ENCODE data around the gene KREMEN1. TPM values are rescaled to one million over a fixed set of nuclear protein-coding genes. Genes with fewer than 3 reads are reported as not detected.

The KREMEN1 gene
- total and polyA plus RNA-seq, 4 donors = 1.2 to 22.6 (median 3.8) TPM

- TF ChIP-seq CTCF (IDR thresholded peaks at IDR 0.05; ENCODE audit: low read depth, low read length, missing input control) = no peak
- TF ChIP-seq YY1 (IDR thresholded peaks at IDR 0.05) = no peak
- no peak for TF ChIP-seq HNF4G (IDR thresholded peaks at IDR 0.05)
- TF ChIP-seq ATF3 (IDR thresholded peaks at IDR 0.05) = no peak
- TF ChIP-seq FOXA1 (IDR thresholded peaks at IDR 0.05) = no peak
Observed at GRCh38 chr22:29098296-29098695, 25.5 kb downstream of the KREMEN1 start (continued).

DNA sequence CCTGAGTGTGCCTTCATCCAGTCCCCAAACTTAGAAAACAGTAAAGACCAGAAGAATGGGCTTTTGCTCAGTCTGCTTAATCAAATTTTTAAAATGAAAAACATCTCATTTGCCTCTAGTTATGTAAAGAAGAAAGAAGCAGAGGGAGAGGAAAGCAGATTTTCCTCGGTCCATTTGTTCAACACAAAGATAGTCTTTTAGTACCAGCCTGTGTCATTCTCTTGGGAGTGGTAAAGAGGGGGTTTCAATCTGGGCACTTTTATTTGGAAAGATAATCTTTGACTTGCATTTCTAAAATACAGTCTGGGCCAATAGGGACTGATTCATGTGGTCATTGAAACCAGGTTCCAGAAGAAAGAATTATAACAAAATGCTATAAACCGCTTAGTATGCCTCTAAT lies 29.5 kb downstream of the KREMEN1 start:
- Histone ChIP-seq H3K27ac (ENCODE audit: low read depth in 1 of 2, low read length in 2 of 2) (no peak overlapping the region), H3K4me1 (ENCODE audit: control insufficient read depth in 4 of 4, insufficient read depth in 4 of 4, low read length in 3 of 4) (no peaks in the 10 kb centered on the region), H3K4me3 (ENCODE audit: low read depth in 1 of 3, low read length in 3 of 3) (no peak overlapping the region), H3K9me3 (ENCODE audit: control insufficient read depth in 4 of 4, low read length in 3 of 4) (no peaks in the 10 kb centered on the region), H3K36me3 (ENCODE audit: control insufficient read depth in 4 of 4, insufficient read depth in 3 of 4, low read depth in 1 of 4, low read length in 3 of 4) (peaks cover 0 to 2% (median 0%) of the 10 kb centered on the region in 4 donors), H3K9ac (ENCODE audit: low read depth in 1 of 2, low read length in 2 of 2) (no peak overlapping the region), H3K27me3 (ENCODE audit: control insufficient read depth in 4 of 4, insufficient read depth in 4 of 4, low read length in 3 of 4) (no peaks in the 10 kb centered on the region)
- WGBS = 96% methylated on average over 2 of the region's 2 CpGs
- TF ChIP-seq RXRA (IDR thresholded peaks at IDR 0.05) = no peak
- TF ChIP-seq NR2F2 (IDR thresholded peaks at IDR 0.05) = no peak
- TF ChIP-seq CTCF (IDR thresholded peaks at IDR 0.05; ENCODE audit: low read depth, low read length, missing input control) = no peak
- no peak for TF ChIP-seq FOXA2 (IDR thresholded peaks at IDR 0.05)
- TF ChIP-seq RAD21 (IDR thresholded peaks at IDR 0.05) = no peak
- TF ChIP-seq EGR1 (IDR thresholded peaks at IDR 0.05; ENCODE audit: low read depth in 2 of 2) = no peak
- no peak for TF ChIP-seq SP1 (IDR thresholded peaks at IDR 0.05)
- no peak for DNase-seq (ENCODE audit: low spot score)

GRCh38 chr22:29103121-29103520 lies 30.3 kb downstream of the KREMEN1 start:
- no peak overlapping the region for H3K9ac ChIP-seq (ENCODE audit: low read depth in 1 of 2, low read length in 2 of 2)
- no peak for DNase-seq (ENCODE audit: low spot score)
- no peaks in the 10 kb centered on the region for H3K27me3 ChIP-seq (ENCODE audit: control insufficient read depth in 4 of 4, insufficient read depth in 4 of 4, low read length in 3 of 4)
- no peak overlapping the region for H3K4me3 ChIP-seq (ENCODE audit: low read depth in 1 of 3, low read length in 3 of 3)
- WGBS = 86% methylated on average over 1 of the region's 1 CpG
- H3K36me3 ChIP-seq (ENCODE audit: control insufficient read depth in 4 of 4, insufficient read depth in 3 of 4, low read depth in 1 of 4, low read length in 3 of 4) = peaks cover 0 to 2% (median 0%) of the 10 kb centered on the region in 4 donors
- no peaks in the 10 kb centered on the region for H3K9me3 ChIP-seq (ENCODE audit: control insufficient read depth in 4 of 4, low read length in 3 of 4)
- no peak for TF ChIP-seq TAF1 (conservative IDR thresholded peaks at IDR 0.05)
- TF ChIP-seq JUND (IDR thresholded peaks at IDR 0.05) = no peak
- no peak overlapping the region for H3K27ac ChIP-seq (ENCODE audit: low read depth in 1 of 2, low read length in 2 of 2)
- H3K4me1 ChIP-seq (ENCODE audit: control insufficient read depth in 4 of 4, insufficient read depth in 4 of 4, low read length in 3 of 4) = no peaks in the 10 kb centered on the region

- H3K9me3 ChIP-seq (ENCODE audit: control insufficient read depth in 4 of 4, low read length in 3 of 4) = no peaks in the 10 kb centered on the region
- no peak overlapping the region for H3K9ac ChIP-seq (ENCODE audit: low read depth in 1 of 2, low read length in 2 of 2)
- H3K27me3 ChIP-seq (ENCODE audit: control insufficient read depth in 4 of 4, insufficient read depth in 4 of 4, low read length in 3 of 4) = no peaks in the 10 kb centered on the region
- no peaks in the 10 kb centered on the region for H3K4me1 ChIP-seq (ENCODE audit: control insufficient read depth in 4 of 4, insufficient read depth in 4 of 4, low read length in 3 of 4)
- WGBS = 63% methylated on average over 2 of the region's 2 CpGs
- DNase-seq (ENCODE audit: low spot score) = no peak
- no peak overlapping the region for H3K4me3 ChIP-seq (ENCODE audit: low read depth in 1 of 3, low read length in 3 of 3)
- no peak overlapping the region for H3K27ac ChIP-seq (ENCODE audit: low read depth in 1 of 2, low read length in 2 of 2)
- H3K36me3 ChIP-seq (ENCODE audit: control insufficient read depth in 4 of 4, insufficient read depth in 3 of 4, low read depth in 1 of 4, low read length in 3 of 4) = peaks cover 0 to 2% (median 0%) of the 10 kb centered on the region in 4 donors
- TF ChIP-seq GABPA (IDR thresholded peaks at IDR 0.05 in 1 of 2, conservative IDR thresholded peaks at IDR 0.05 in 1 of 2) (no peak), NR2F2 (IDR thresholded peaks at IDR 0.05) (no peak), RAD21 (IDR thresholded peaks at IDR 0.05) (no peak), HNF4G (IDR thresholded peaks at IDR 0.05) (no peak), HNF4A (conservative IDR thresholded peaks at IDR 0.05) (no peak), YY1 (IDR thresholded peaks at IDR 0.05) (no peak), ATF3 (IDR thresholded peaks at IDR 0.05) (no peak)
- TF ChIP-seq, protein P1, sequence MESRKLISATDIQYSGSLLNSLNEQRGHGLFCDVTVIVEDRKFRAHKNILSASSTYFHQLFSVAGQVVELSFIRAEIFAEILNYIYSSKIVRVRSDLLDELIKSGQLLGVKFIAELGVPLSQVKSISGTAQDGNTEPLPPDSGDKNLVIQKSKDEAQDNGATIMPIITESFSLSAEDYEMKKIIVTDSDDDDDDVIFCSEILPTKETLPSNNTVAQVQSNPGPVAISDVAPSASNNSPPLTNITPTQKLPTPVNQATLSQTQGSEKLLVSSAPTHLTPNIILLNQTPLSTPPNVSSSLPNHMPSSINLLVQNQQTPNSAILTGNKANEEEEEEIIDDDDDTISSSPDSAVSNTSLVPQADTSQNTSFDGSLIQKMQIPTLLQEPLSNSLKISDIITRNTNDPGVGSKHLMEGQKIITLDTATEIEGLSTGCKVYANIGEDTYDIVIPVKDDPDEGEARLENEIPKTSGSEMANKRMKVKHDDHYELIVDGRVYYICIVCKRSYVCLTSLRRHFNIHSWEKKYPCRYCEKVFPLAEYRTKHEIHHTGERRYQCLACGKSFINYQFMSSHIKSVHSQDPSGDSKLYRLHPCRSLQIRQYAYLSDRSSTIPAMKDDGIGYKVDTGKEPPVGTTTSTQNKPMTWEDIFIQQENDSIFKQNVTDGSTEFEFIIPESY (IDR thresholded peaks at IDR 0.05) = no peak
- TF ChIP-seq, protein P2, sequence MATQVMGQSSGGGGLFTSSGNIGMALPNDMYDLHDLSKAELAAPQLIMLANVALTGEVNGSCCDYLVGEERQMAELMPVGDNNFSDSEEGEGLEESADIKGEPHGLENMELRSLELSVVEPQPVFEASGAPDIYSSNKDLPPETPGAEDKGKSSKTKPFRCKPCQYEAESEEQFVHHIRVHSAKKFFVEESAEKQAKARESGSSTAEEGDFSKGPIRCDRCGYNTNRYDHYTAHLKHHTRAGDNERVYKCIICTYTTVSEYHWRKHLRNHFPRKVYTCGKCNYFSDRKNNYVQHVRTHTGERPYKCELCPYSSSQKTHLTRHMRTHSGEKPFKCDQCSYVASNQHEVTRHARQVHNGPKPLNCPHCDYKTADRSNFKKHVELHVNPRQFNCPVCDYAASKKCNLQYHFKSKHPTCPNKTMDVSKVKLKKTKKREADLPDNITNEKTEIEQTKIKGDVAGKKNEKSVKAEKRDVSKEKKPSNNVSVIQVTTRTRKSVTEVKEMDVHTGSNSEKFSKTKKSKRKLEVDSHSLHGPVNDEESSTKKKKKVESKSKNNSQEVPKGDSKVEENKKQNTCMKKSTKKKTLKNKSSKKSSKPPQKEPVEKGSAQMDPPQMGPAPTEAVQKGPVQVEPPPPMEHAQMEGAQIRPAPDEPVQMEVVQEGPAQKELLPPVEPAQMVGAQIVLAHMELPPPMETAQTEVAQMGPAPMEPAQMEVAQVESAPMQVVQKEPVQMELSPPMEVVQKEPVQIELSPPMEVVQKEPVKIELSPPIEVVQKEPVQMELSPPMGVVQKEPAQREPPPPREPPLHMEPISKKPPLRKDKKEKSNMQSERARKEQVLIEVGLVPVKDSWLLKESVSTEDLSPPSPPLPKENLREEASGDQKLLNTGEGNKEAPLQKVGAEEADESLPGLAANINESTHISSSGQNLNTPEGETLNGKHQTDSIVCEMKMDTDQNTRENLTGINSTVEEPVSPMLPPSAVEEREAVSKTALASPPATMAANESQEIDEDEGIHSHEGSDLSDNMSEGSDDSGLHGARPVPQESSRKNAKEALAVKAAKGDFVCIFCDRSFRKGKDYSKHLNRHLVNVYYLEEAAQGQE (IDR thresholded peaks at IDR 0.05) = no peak
Observed at GRCh38 chr22:29105468-29105867, 32.6 kb downstream of the KREMEN1 start.

All from liver (tissue), 9 donors.